ENCODE measurements around the gene CGAS. TPM values are rescaled to one million over a fixed set of nuclear protein-coding genes. Genes with fewer than 3 reads are reported as not detected.

Gene CGAS
- total and polyA plus RNA-seq, 2 experiments from 2014 or later: 8.3 to 12.7 TPM

DNA sequence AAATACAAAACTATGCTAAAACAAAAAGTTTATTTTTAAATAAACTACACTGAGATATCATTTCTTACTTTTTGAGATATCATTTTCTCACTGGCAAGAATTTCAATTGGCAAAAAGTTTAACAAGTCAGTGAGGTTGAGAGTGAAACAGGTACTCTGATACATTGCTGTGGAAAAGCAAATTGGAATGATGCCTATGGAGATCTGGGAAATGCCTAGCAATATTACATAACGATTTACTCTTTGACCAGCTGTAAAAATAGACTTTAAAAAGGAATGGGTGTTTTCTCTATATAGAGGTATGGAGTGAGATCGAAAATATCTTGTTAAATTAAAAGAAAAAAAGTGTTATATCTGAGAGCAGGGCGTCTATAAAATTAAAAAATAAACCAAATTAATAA, 16.9 kb downstream of the CGAS start:
- TF ChIP-seq, protein P1, sequence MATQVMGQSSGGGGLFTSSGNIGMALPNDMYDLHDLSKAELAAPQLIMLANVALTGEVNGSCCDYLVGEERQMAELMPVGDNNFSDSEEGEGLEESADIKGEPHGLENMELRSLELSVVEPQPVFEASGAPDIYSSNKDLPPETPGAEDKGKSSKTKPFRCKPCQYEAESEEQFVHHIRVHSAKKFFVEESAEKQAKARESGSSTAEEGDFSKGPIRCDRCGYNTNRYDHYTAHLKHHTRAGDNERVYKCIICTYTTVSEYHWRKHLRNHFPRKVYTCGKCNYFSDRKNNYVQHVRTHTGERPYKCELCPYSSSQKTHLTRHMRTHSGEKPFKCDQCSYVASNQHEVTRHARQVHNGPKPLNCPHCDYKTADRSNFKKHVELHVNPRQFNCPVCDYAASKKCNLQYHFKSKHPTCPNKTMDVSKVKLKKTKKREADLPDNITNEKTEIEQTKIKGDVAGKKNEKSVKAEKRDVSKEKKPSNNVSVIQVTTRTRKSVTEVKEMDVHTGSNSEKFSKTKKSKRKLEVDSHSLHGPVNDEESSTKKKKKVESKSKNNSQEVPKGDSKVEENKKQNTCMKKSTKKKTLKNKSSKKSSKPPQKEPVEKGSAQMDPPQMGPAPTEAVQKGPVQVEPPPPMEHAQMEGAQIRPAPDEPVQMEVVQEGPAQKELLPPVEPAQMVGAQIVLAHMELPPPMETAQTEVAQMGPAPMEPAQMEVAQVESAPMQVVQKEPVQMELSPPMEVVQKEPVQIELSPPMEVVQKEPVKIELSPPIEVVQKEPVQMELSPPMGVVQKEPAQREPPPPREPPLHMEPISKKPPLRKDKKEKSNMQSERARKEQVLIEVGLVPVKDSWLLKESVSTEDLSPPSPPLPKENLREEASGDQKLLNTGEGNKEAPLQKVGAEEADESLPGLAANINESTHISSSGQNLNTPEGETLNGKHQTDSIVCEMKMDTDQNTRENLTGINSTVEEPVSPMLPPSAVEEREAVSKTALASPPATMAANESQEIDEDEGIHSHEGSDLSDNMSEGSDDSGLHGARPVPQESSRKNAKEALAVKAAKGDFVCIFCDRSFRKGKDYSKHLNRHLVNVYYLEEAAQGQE (IDR thresholded peaks at IDR 0.05; ENCODE audit: unreplicated experiment): no peak
- TF ChIP-seq POLR2AphosphoS5 (IDR thresholded peaks at IDR 0.05; ENCODE audit: low read depth) (no peak), ZNF462 (CRISPR knock-in tag; IDR thresholded peaks at IDR 0.05) (no peak), NANOG (IDR thresholded peaks at IDR 0.05; ENCODE audit: borderline replicate concordance) (no peak), EZH2phosphoT487 (IDR thresholded peaks at IDR 0.05; ENCODE audit: unreplicated experiment) (no peak), EZH2 (IDR thresholded peaks at IDR 0.05; ENCODE audit: low read depth, unreplicated experiment) (no peak), ZNF331 (CRISPR knock-in tag; IDR thresholded peaks at IDR 0.05; ENCODE audit: low read depth) (no peak), ETS1 (IDR thresholded peaks at IDR 0.05) (no peak)
- TF ChIP-seq, protein P2, sequence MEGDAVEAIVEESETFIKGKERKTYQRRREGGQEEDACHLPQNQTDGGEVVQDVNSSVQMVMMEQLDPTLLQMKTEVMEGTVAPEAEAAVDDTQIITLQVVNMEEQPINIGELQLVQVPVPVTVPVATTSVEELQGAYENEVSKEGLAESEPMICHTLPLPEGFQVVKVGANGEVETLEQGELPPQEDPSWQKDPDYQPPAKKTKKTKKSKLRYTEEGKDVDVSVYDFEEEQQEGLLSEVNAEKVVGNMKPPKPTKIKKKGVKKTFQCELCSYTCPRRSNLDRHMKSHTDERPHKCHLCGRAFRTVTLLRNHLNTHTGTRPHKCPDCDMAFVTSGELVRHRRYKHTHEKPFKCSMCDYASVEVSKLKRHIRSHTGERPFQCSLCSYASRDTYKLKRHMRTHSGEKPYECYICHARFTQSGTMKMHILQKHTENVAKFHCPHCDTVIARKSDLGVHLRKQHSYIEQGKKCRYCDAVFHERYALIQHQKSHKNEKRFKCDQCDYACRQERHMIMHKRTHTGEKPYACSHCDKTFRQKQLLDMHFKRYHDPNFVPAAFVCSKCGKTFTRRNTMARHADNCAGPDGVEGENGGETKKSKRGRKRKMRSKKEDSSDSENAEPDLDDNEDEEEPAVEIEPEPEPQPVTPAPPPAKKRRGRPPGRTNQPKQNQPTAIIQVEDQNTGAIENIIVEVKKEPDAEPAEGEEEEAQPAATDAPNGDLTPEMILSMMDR (conservative IDR thresholded peaks at IDR 0.05; ENCODE audit: low read depth in 2 of 2): no peak
- Histone ChIP-seq H3K4me1 (ENCODE audit: insufficient read depth) (no peaks in the 10 kb centered on the region), H3F3A (replicated peaks; ENCODE audit: low read depth) (no peaks in the 10 kb centered on the region), H4K20me1 (replicated peaks; ENCODE audit: insufficient read depth) (peaks cover 4% of the 10 kb centered on the region; the same call in 1 of the 2 replicates), H3K9me2 (ENCODE audit: insufficient read depth) (no peaks in the 10 kb centered on the region), H3K4me3 (no peak overlapping the region), H3K36me3 (ENCODE audit: insufficient read depth) (peaks cover 16% of the 10 kb centered on the region; the same call in 1 of the 2 replicates), H3K4me2 (no peak overlapping the region), H3K27ac (ENCODE audit: low read depth) (no peak overlapping the region), H3K27me3 (ENCODE audit: insufficient read depth) (no peaks in the 10 kb centered on the region), H2AFZ (no peak overlapping the region), H3K79me2 (replicated peaks; ENCODE audit: insufficient read depth) (no peaks in the 10 kb centered on the region)
- no peak overlapping the region for H3K27ac Mint-ChIP-seq
- no peaks in the 10 kb centered on the region for H3K4me1 Mint-ChIP-seq
- no peaks in the 10 kb centered on the region for H3K27me3 Mint-ChIP-seq (ENCODE audit: insufficient read depth, low read depth, poor library complexity)
- DNase-seq (ENCODE audit: low spot score) (no peak), ATAC-seq (no peak)
- H3K36me3 Mint-ChIP-seq (ENCODE audit: low read depth): no peaks in the 10 kb centered on the region
- H3K9me3 Mint-ChIP-seq: no peaks in the 10 kb centered on the region
- H3K4me3 Mint-ChIP-seq: no peak overlapping the region

Data from GM23338 (cell line).